Thymus (tissue), 11 donors: Measurements from ENCODE around the gene KMT2C. TPM values are rescaled to one million over a fixed set of nuclear protein-coding genes. Genes with fewer than 3 reads are reported as not detected.
"Not testable (repeated sequence)": the region's sequence is repeated elsewhere in the genome, so short reads cannot be mapped to it uniquely, and the experiment has no call there.

ENCODE experiments used
- DNase-seq, 9 donors: peaks; one replicate each; pipeline ENCODE4 v3.0.0-alpha.2; 2013; ENCODE audit warnings: low spot score in 9 of 9, low read depth in 6 of 9, missing footprints in 1 of 9
- H3K27ac ChIP-seq, 2 donors: one replicate each; pipeline ENCODE4 v1.5.1; 2013; ENCODE audit warnings: control low read depth in 1 of 2, low read depth in 1 of 2, low read length in 1 of 2, mild to moderate bottlenecking in 1 of 2, moderate library complexity in 1 of 2
- H3K27me3 ChIP-seq, 2 donors: one replicate each; pipeline ENCODE4 v1.5.1; 2013; ENCODE audit warnings: low read length in 1 of 2; ENCODE audit not compliant: control insufficient read depth in 2 of 2, insufficient read depth in 1 of 2
- H3K36me3 ChIP-seq, 2 donors: one replicate each; pipeline ENCODE4 v1.5.1; 2013; ENCODE audit warnings: low read length in 1 of 2, mild to moderate bottlenecking in 1 of 2, moderate library complexity in 1 of 2; ENCODE audit not compliant: control insufficient read depth in 2 of 2, insufficient read depth in 2 of 2
- H3K4me1 ChIP-seq, 2 donors: one replicate each; pipeline ENCODE4 v1.5.1; 2013; ENCODE audit warnings: low read length in 2 of 2; ENCODE audit not compliant: control insufficient read depth in 2 of 2, insufficient read depth in 2 of 2
- H3K4me3 ChIP-seq, 2 donors: one replicate each; pipeline ENCODE4 v1.5.1; 2013; ENCODE audit warnings: low read length in 2 of 2, control low read depth in 1 of 2, mild to moderate bottlenecking in 1 of 2
- H3K9me3 ChIP-seq, 2 donors: one replicate each; pipeline ENCODE4 v1.5.1; 2013; ENCODE audit warnings: low read length in 1 of 2, mild to moderate bottlenecking in 1 of 2; ENCODE audit not compliant: control insufficient read depth in 2 of 2, insufficient read depth in 1 of 2
- WGBS: extraction: QIAGEN DNeasy Blood & Tissue Kit; methylation state at CpG from one replicate; pipeline ENCODE4 v1.1.7; 2013; 5-methylcytosine and 5-hydroxymethylcytosine counted together
- polyA plus RNA-seq: library from polyadenylated mRNA; stranded (reverse); fragments of 200-250 nt; gene quantifications from one replicate; pipeline ENCODE4 v1.2.3, GENCODE V29; 2013
- total RNA-seq: library from RNA; stranded (reverse); fragments of 120-200 nt; gene quantifications from one replicate; pipeline ENCODE4 v1.2.4, GENCODE V29; 2013
- donor health status: healthy.

The KMT2C gene
- total and polyA plus RNA-seq, 2 donors, result 14.4 to 26.2 TPM

DNA sequence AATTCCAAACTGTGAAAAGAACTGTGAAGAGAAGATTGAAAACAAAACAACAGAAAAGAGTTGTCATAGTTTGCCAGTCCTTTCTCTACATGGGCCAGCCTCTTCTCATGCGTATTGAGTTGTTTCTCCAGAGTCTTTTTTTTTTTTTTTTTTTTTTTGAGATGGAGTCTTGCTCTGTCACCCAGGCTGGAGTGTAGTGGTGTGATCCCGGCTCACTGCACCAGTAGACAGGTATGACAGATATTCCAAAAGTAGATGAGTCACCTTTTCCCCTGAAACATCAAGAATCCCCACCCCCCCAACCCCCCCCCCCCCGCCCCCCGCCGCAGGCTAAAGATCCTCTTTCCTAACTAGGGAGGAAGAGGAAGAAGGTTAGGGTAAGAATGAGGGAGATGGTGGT, 15.6 kb upstream of the KMT2C start:
- Histone ChIP-seq H3K4me1 (no peaks in the 10 kb centered on the region), H3K27me3 (no peaks in the 10 kb centered on the region), H3K36me3 (no peaks in the 10 kb centered on the region), H3K9me3 (no peaks in the 10 kb centered on the region), H3K27ac (no peak overlapping the region), H3K4me3 (no peak overlapping the region)
- 70% methylated on average over 5 of the region's 5 CpGs for WGBS
- no peak for DNase-seq

DNA sequence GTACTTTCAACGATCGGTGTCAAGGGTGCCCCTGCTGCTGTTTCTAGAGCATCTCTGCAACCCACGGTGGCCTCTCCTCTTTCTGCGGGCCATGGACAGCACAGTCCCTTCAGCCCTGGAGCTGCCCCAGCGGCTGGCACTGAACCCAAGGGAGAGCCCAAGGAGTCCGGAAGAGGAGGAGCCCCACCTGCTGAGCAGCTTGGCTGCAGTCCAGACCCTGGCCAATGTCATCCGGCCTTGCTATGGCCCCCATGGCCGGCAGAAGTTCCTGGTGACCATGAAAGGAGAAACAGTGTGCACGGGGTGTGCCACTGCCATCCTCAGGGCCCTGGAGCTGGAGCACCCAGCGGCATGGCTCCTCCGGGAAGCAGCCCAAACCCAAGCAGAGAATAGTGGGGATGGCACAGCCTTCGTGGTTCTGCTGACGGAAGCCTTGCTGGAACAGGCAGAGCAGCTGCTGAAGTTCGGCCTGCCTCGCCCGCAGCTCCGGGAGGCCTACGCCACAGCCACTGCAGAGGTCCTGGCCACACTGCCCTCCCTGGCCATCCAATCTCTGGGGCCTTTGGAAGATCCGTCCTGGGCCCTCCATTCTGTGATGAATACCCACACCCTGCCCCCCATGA, 9.7 kb upstream of the KMT2C start:
- not testable (repeated sequence) for H3K27me3 ChIP-seq, H3K36me3 ChIP-seq, H3K9me3 ChIP-seq, H3K4me3 ChIP-seq, H3K4me1 ChIP-seq, H3K27ac ChIP-seq, DNase-seq
- whole genome bisulfite sequencing, result 90% methylated on average over 19 of the region's 19 CpGs

DNA sequence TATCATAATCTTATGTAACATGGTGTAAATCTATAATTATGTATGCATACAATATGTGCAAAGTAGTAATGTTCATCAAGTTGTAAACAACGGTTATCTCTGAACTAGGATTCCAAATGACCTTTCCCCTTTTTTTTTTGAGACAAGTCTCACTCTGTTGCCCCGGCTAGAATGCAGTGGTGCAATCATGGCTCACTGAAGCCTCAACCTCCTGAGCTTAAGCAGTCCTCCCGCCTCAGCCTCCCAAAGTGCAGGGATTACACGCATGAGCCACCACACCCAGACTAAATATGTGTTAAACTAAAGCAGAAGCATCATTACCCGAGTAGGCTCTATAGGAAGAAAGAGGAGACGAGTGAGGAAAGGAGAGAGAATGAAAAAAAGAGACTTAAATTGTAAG, 7.8 kb upstream of the KMT2C start:
- Histone ChIP-seq H3K36me3 (no peaks in the 10 kb centered on the region), H3K27me3 (no peaks in the 10 kb centered on the region), H3K9me3 (no peaks in the 10 kb centered on the region), H3K4me1 (no peaks in the 10 kb centered on the region), H3K4me3 (no peak overlapping the region), H3K27ac (no peak overlapping the region)
- DNase-seq, result no peak
- WGBS, result 81% methylated on average over 6 of the region's 6 CpGs

DNA sequence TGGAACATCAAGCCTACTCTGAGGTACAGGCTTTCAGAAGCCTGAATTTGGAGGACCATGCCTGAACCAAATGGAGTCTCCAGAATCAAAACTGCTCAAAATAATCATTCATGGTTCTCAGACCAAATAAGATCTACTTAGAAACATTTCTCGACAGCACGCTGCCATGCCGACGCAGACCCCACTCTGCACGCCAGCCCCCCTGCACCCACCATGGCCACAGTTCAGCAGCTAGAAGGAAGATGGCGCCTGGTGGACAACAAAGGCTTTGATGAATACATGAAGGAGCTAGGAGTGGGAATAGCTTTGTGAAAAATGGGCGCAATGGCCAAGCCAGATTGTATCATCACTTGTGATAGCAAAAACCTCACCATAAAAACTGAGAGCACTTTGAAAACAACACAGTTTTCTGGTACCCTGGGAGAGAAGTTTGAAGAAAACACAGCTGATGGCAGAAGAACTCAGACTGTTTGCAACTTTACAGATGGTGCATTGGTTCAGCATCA, 6.6 kb upstream of the KMT2C start:
- no peaks in the 10 kb centered on the region for H3K4me1 ChIP-seq
- no peak for DNase-seq
- no peaks in the 10 kb centered on the region for H3K36me3 ChIP-seq
- H3K27ac ChIP-seq, result no peak overlapping the region
- WGBS, result 98% methylated on average over 7 of the region's 7 CpGs
- no peak overlapping the region for H3K4me3 ChIP-seq
- H3K9me3 ChIP-seq, result no peaks in the 10 kb centered on the region
- no peaks in the 10 kb centered on the region for H3K27me3 ChIP-seq

DNA sequence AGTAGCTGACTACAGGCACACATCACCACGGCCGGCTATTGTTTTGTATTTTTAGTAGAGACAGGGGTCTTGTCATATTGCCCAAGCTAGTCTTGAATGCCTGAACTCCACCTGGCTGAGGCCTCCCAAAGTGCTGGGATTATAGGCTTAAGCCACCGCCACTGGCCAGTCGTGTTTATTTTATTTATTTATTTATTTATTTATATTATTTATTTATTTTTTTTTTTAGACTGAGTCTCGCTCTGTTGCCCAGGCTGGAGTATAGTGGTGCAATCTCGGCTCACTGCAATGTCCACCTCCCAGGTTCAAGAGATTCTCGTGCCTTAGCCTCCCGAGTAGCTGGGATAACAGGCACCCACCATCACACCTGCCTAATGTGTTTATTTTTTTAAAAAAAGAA, 6.0 kb upstream of the KMT2C start:
- DNase-seq, H3K27ac ChIP-seq, H3K36me3 ChIP-seq, H3K9me3 ChIP-seq, H3K4me3 ChIP-seq, H3K27me3 ChIP-seq, H3K4me1 ChIP-seq: not testable (repeated sequence)
- WGBS, result 96% methylated on average over 8 of the region's 8 CpGs

DNA sequence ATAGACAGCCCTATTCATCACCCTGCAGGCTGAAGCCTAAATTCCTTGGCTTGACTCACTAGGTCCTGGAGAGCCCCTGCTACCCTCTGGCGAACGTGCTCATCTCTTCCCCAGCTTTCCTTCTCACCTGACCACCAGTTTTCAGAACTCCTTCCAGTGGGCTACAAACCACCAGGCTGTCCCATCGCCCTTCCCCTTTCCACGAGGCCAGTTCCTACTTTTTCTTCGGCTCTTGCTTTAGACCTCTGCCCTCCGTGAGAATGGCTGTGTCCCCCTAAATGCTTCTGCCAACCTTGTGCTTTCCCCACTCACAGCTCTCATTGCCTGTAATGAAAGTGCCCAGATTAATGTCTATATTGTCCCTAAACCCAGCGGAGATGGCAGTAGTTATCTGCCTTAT, 5.4 kb upstream of the KMT2C start:
- not testable (repeated sequence) for H3K27me3 ChIP-seq, H3K36me3 ChIP-seq, H3K4me3 ChIP-seq, H3K9me3 ChIP-seq, H3K4me1 ChIP-seq, H3K27ac ChIP-seq, DNase-seq
- 82% methylated on average over 7 of the region's 7 CpGs for WGBS

DNA sequence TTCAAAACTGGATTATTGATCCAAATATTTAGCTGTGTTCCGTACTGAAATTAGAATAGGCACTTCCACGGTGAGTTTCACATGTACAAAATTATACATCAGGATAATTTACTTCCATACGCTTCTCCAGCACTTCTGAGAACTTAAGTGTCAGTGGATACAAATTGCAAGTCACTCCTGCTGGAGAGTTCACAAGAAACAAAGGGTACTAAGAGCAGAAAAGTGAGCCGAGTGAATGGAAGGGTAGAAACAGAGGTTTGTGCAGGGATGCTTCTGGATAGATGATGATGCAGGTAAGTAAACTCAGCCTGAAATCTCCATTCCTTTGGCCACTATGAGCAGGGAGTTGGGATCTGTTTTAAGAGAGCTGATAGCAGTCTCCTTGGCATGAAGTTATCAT, 2.2 kb upstream of the KMT2C start:
- not testable (repeated sequence) for H3K4me1 ChIP-seq, H3K27ac ChIP-seq, H3K36me3 ChIP-seq, DNase-seq, H3K9me3 ChIP-seq, H3K4me3 ChIP-seq, H3K27me3 ChIP-seq
- WGBS, result 79% methylated on average over 4 of the region's 4 CpGs

DNA sequence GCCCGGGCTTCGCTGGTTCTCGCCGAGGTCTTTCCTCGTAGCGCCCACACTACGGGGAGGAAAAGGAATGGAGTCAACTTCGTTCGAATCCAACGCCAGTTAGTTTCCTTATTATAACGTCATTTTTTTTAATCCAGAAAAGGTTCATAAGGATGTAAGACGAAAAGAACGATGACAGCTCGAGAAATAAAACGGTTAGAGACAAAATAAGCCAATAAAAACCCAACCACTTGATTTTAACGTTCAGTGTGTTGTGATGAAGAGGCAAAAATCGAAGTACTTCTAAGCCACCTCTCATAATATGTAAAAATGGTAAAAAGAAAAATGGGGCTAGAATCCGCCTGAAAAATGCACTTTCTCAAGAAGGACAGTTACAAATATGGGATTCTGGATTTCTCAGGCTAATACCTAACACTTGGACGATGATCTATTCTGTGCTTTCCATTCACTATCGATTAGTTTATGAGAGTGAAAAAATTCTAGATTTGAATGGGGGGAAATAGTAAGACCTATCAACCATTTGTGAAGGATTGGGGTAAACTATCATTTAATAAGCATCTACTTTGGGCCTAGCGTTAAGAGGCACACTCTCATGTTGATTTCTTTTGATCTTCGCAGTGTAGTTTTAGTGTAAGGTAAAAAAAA, 1.2 kb upstream of the KMT2C start:
- peak in 1 of 9 donors; percentile 32 for DNase-seq
- H3K36me3 ChIP-seq, H3K4me1 ChIP-seq, H3K9me3 ChIP-seq, H3K27me3 ChIP-seq: not testable (repeated sequence)
- WGBS, result 19% methylated on average over 22 of the region's 22 CpGs
- H3K27ac ChIP-seq, result peak overlapping the region; percentile 77 to 91
- H3K4me3 ChIP-seq, result peak overlapping the region; percentile 45 to 88

DNA sequence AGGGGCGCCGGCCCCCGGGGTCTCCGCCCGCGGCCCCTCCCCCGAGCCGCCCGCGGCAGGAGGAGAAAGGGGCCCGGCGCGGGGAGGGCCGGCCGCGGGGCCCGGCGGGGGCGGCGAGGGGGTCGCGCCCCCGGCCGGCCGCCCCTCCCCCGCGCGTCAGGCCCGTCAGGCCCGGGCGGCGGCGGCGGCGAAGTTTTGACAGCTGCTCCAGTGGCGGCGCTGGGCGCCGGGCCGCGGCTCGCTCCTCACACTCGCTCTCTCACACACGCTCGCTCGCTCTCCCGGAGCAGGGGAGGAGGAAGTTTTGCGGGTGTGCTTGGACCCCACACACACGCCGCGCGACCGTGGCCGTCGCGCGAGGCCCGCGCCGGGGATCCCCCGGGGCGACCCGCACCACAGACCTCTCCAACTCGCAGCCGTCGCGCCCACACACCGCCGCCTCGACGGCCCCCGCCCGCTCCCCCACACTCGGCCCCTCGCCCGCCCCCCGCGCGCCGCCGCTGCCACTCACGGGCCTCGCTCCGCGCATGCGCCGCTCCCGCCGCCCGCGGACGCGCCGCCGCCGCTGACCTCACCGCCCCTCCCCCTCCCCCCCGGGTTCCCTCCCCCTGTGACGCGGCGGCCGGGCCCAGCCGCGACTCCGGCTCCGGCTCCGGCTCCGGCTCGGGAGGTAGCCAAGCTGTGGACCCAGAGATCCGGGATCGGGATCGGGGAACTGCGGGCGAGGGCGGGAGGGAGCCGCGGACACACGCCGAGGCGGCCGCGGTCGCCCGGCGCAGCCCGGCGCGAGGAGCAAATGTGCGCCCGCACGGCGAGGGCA, 518 bp upstream of the KMT2C start:
- under 1% methylated on average over 125 of the region's 132 CpGs for WGBS
- H3K4me1 ChIP-seq, result peaks cover 0 to 4% of the 10 kb centered on the region in 2 donors
- H3K27me3 ChIP-seq, result no peaks in the 10 kb centered on the region
- no peaks in the 10 kb centered on the region for H3K9me3 ChIP-seq
- peak overlapping the region; percentile 86 to 96 for H3K27ac ChIP-seq
- DNase-seq, result peak in 8 of 9 donors; percentile 64 to 92 (median 81)
- peak overlapping the region; percentile 45 to 88 for H3K4me3 ChIP-seq
- no peaks in the 10 kb centered on the region for H3K36me3 ChIP-seq
